GM12872 (cell line): ENCODE results near the gene BRAF.

Experiments
- CTCF ChIP-seq: IDR thresholded peaks from 3 replicates; pipeline ENCODE4 v1.5.1; 2011; ENCODE audit warnings: low read depth, mild to moderate bottlenecking, low read length, moderate library complexity; ENCODE audit not compliant: insufficient read depth

BRAF gene

DNA sequence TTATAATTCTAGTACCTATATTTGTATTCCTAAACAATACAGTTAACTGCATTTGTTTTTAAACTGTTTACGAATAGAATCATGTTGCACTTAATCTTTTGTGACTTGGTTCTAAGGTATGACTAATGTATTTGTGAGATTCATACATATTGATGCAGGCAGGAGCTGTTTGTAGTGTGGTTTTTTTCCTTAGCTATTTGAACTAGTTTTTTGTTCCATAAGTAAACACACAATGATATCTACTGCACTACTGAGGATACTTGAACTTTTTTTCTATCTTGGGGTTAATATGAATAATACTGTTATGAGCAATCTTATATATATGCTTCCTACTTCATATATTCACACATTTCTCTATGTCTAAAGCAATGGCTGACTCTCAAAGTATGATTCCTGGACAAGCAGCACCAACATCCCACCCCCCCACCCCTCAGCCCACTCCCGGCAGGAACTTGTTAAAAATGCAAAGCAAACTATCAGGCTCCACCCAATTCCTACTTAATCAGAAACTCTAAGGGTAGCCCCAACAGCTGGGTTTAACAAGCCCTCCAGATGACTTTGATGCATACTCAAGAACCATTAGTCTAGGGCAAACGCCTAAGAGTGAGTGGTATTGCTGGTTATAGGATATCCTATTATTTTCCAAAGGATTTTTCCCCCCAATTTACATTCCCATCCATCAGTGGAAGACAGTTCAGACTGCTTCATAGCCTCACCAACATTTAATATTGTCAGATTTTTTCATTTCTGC lies 25.8 kb downstream of the BRAF start:
- no peak for TF ChIP-seq CTCF

GRCh38 chr7:140896996-140897395 lies 27.7 kb downstream of the BRAF start:
- TF ChIP-seq CTCF, result no peak

GRCh38 chr7:140889645-140890044 lies 35.1 kb downstream of the BRAF start:
- TF ChIP-seq CTCF, result no peak

- no peak for TF ChIP-seq CTCF
These were observed 35.6 kb downstream of the BRAF start for GRCh38 chr7:140889150-140889549.

- TF ChIP-seq CTCF, result no peak
These were observed 36.6 kb downstream of the BRAF start for GRCh38 chr7:140888087-140888486.

GRCh38 chr7:140885735-140886334 lies 38.9 kb downstream of the BRAF start:
- no peak for TF ChIP-seq CTCF

DNA sequence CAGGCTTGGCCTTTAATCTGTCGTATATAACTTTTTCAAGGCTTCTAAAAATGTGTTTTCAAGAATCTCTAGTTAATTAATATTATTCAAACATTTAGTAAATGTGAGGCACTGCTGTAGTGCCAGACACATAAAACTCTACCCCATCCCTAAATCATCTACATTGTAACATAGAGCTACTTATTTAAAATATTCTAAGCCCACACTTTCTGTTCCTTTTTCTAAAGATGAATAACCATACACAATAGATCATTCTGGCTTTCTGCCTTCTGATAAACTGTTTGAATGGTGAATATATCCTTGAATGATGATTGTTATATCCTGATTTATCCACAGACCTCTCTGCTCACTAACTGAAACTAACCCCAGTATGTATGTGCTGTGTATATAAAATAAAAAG lies 41.4 kb downstream of the BRAF start:
- no peak for TF ChIP-seq CTCF
